IMR-90 (cell line): Measurements from ENCODE around the gene RGS13. TPM values are rescaled to one million over a fixed set of nuclear protein-coding genes. Genes with fewer than 3 reads are reported as not detected.

Experiments used
- ATAC-seq: fragments of 200-7000 bp; cut with Tn5 transposase; 2 replicates; pipeline ENCODE4 v1.9.1; 2020; ENCODE audit warnings: low read depth, mild to moderate bottlenecking, moderate library complexity
- BruUV-seq: library from RNA; stranded (reverse); fragments of 400-500 nt; replicated peaks from 2 replicates; lab custom pipeline; 2021; lab: Mats Ljungman, UMichigan
- CTCF ChIA-PET: fragments of 300-600 bp; formaldehyde crosslinking; extraction: SDS; loops from one replicate; lab custom pipeline; 2021; ENCODE audit warnings: antibody characterized with exemption; lab: Yijun Ruan, JAX
- POLR2A ChIA-PET: fragments of 300-600 bp; sonication (Branson Sonifier 250); formaldehyde crosslinking; loops from one replicate; lab custom pipeline; 2022; ENCODE audit warnings: antibody characterized with exemption; ENCODE audit not compliant: unreplicated experiment; lab: Charles Lee
- DNase-seq: peaks from one replicate; pipeline ENCODE4 v3.0.0; 2013
- H2AFZ ChIP-seq: replicated peaks from 2 replicates; pipeline ENCODE3; 2013; ENCODE audit warnings: low read length, mild to moderate bottlenecking; ENCODE audit not compliant: poor library complexity
- H2AK5ac ChIP-seq: 2 replicates; pipeline ENCODE4 v1.6.1; 2013; ENCODE audit warnings: low read depth, low read length, inconsistent platforms
- H2AK9ac ChIP-seq: replicated peaks from 2 replicates; pipeline ENCODE3; 2013; ENCODE audit warnings: mild to moderate bottlenecking, low read depth, low read length, moderate library complexity; ENCODE audit not compliant: poor library complexity
- H2BK120ac ChIP-seq: 2 replicates; pipeline ENCODE4 v1.6.1; 2013; ENCODE audit warnings: low read depth, low read length, inconsistent platforms
- H2BK15ac ChIP-seq: 3 replicates; pipeline ENCODE4 v1.6.1; 2013; ENCODE audit warnings: low read depth, low read length, inconsistent platforms
- H2BK20ac ChIP-seq: 2 replicates; pipeline ENCODE4 v1.6.1; 2013; ENCODE audit warnings: low read depth, mild to moderate bottlenecking, inconsistent platforms, low read length, moderate library complexity
- H2BK5ac ChIP-seq: 2 replicates; pipeline ENCODE4 v1.6.1; 2013; ENCODE audit warnings: mild to moderate bottlenecking, low read depth, low read length, inconsistent platforms; ENCODE audit not compliant: poor library complexity, severe bottlenecking
- H3K14ac ChIP-seq: replicated peaks from 2 replicates; pipeline ENCODE4 v1.6.1; 2013; ENCODE audit warnings: low read depth, low read length, inconsistent platforms
- H3K18ac ChIP-seq: 2 replicates; pipeline ENCODE4 v1.6.1; 2013; ENCODE audit warnings: low read depth, low read length, control low read depth
- H3K23ac ChIP-seq: 2 replicates; pipeline ENCODE4 v1.6.1; 2013; ENCODE audit warnings: low read depth, low read length, inconsistent platforms
- H3K27ac ChIP-seq: 2 replicates; pipeline ENCODE4 v1.5.1; 2013; ENCODE audit warnings: mild to moderate bottlenecking, control low read depth, low read length; ENCODE audit not compliant: insufficient read depth
- H3K27me3 ChIP-seq: 2 replicates; pipeline ENCODE4 v1.6.1; 2013; ENCODE audit warnings: low read length; ENCODE audit not compliant: control insufficient read depth, insufficient read depth
- H3K36me3 ChIP-seq: 2 replicates; pipeline ENCODE4 v1.6.1; 2013; ENCODE audit warnings: low read length, mixed read lengths; ENCODE audit not compliant: control insufficient read depth, insufficient read depth
- H3K4ac ChIP-seq: 2 replicates; pipeline ENCODE4 v1.6.1; 2013; ENCODE audit warnings: low read depth, low read length, inconsistent platforms
- H3K4me1 ChIP-seq: 2 replicates; pipeline ENCODE4 v1.6.1; 2013; ENCODE audit warnings: low read length, mixed read lengths; ENCODE audit not compliant: control insufficient read depth, insufficient read depth
- H3K4me2 ChIP-seq: 2 replicates; pipeline ENCODE4 v1.6.1; 2013; ENCODE audit warnings: low read depth, mild to moderate bottlenecking, control low read depth, low read length, moderate library complexity
- H3K4me3 ChIP-seq: 2 replicates; pipeline ENCODE4 v1.5.1; 2013; ENCODE audit warnings: low read depth, mild to moderate bottlenecking, control low read depth, low read length, moderate library complexity; ENCODE audit not compliant: insufficient read depth
- H3K56ac ChIP-seq: 2 replicates; pipeline ENCODE4 v1.6.1; 2013; ENCODE audit warnings: low read length, inconsistent platforms; ENCODE audit not compliant: insufficient read depth; ENCODE audit errors: extremely low read depth
- H3K79me1 ChIP-seq, 2 experiments: 2 replicates each; pipeline ENCODE4 v1.6.1; 2013; ENCODE audit warnings: low read length in 2 of 2, inconsistent platforms in 1 of 2, low read depth in 1 of 2
- H3K9ac ChIP-seq: 2 replicates; pipeline ENCODE4 v1.6.1; 2013; ENCODE audit warnings: low read depth, low read length, control low read depth
- H3K9me1 ChIP-seq: 2 replicates; pipeline ENCODE4 v1.6.1; 2013; ENCODE audit warnings: low read length, inconsistent platforms; ENCODE audit not compliant: insufficient read depth
- H3K9me3 ChIP-seq: 2 replicates; pipeline ENCODE4 v1.6.1; 2013; ENCODE audit warnings: low read length; ENCODE audit not compliant: control insufficient read depth, insufficient read depth
- H4K20me1 ChIP-seq: 2 replicates; pipeline ENCODE4 v1.6.1; 2013; ENCODE audit warnings: low read length, inconsistent platforms; ENCODE audit not compliant: insufficient read depth
- H4K5ac ChIP-seq: 2 replicates; pipeline ENCODE4 v1.6.1; 2013; ENCODE audit warnings: mild to moderate bottlenecking, low read depth, low read length, control low read depth
- H4K8ac ChIP-seq, 2 experiments: 2 replicates each; pipeline ENCODE4 v1.6.1; 2013; ENCODE audit warnings: low read depth in 2 of 2, low read length in 2 of 2, control low read depth in 1 of 2, inconsistent platforms in 1 of 2
- H4K91ac ChIP-seq: 2 replicates; pipeline ENCODE4 v1.6.1; 2013; ENCODE audit warnings: low read depth, low read length, inconsistent platforms; ENCODE audit not compliant: insufficient read depth
- CEBPB ChIP-seq: IDR thresholded peaks from 2 replicates; pipeline ENCODE4 v1.6.1; 2012; ENCODE audit warnings: low read depth, low read length, improper control_type of control experiment
- MAZ ChIP-seq: IDR thresholded peaks from 2 replicates; pipeline ENCODE4 v1.6.1; 2012; ENCODE audit warnings: low read depth, mild to moderate bottlenecking, low read length, improper control_type of control experiment, moderate library complexity, borderline replicate concordance
- MXI1 ChIP-seq: IDR thresholded peaks from 2 replicates; pipeline ENCODE4 v1.6.1; 2012; ENCODE audit warnings: low read depth, mild to moderate bottlenecking, low read length, moderate library complexity, borderline replicate concordance
- NFE2L2 ChIP-seq: fragments of 150-350 bp; IDR thresholded peaks from 2 replicates; pipeline ENCODE4 v1.6.1; 2016; ENCODE audit warnings: low read depth, mild to moderate bottlenecking, low read length
- POLR2A ChIP-seq: IDR thresholded peaks from 2 replicates; pipeline ENCODE4 v1.6.1; 2012; ENCODE audit warnings: mild to moderate bottlenecking, low read depth, low read length
- RCOR1 ChIP-seq: IDR thresholded peaks from 2 replicates; pipeline ENCODE4 v1.6.1; 2012; ENCODE audit warnings: mild to moderate bottlenecking, low read length, improper control_type of control experiment; ENCODE audit not compliant: insufficient replicate concordance
- RFX5 ChIP-seq: IDR thresholded peaks from 2 replicates; pipeline ENCODE4 v1.8.0; 2012; ENCODE audit warnings: low read depth, mild to moderate bottlenecking, low read length, moderate library complexity
- SMC3 ChIP-seq: fragments of 150-350 bp; IDR thresholded peaks from 2 replicates; pipeline ENCODE4 v1.6.1; 2016; ENCODE audit warnings: low read depth, mild to moderate bottlenecking, antibody characterized with exemption, low read length, moderate library complexity
- WGBS, 2 experiments: methylation state at CpG; one replicate each; pipeline versions ENCODE4 v1.1.5 to v1.1.7; 2013; ENCODE audit warnings: missing lambda C conversion rate in 2 of 2; ENCODE audit not compliant: insufficient read length in 1 of 2; ENCODE audit errors: extremely low coverage in 2 of 2; 5-methylcytosine and 5-hydroxymethylcytosine counted together
- dilution Hi-C: fragments of 300-500 bp; cut with HindIII; formaldehyde crosslinking; loops from one replicate; pipeline ENCODE4 v1.14.3; 2018; ENCODE audit warnings: low sequenced_read_pairs; ENCODE audit not compliant: unreplicated experiment
- in situ Hi-C: fragments of 300-500 bp; cut with MboI; formaldehyde crosslinking; loops from 3 replicates; pipeline ENCODE4 v1.14.3; 2019; ENCODE audit warnings: low sequenced_read_pairs, inconsistent platforms, mixed read lengths
- intact Hi-C: fragments of 100-400 bp; cut with micrococcal nuclease; formaldehyde crosslinking; loops from 2 replicates; pipeline ENCODE4 v1.10.0; 2022
- polyA plus RNA-seq, 3 experiments: library from polyadenylated mRNA; depleted of rRNA; stranded (reverse); fragments of >200 nt; gene quantifications; 2 replicates each; pipeline ENCODE4 v1.2.3, GENCODE V29; 2012; ENCODE audit warnings: low replicate concordance in 1 of 3
- total RNA-seq: library from RNA; depleted of rRNA; stranded (reverse); fragments of >200 nt; gene quantifications from 2 replicates; pipeline ENCODE4 v1.2.3, GENCODE V29; 2012

RGS13 gene
- total and polyA plus RNA-seq, 2 of the 4 experiments (the other 2 are of a cell fraction): not detected

DNA sequence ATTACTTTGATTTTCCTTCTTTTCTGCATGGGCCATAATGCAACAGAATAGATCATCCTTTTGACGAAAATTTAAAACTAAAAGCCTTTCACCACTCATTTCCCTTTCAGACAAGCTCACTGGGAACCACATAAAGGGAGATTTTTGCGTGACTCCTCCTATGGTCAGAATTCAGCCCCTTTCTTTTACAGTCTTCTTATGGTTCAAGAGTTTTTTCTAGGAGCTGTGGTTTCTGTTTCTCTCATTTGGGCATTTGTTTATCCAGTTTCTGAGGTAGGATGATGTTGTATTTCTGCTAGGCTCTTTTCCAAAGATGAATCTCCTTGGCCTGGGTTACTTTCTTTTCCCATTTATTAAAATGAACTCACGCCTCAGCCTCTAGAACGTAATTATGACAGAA, 43.4 kb upstream of the RGS13 start:
- H2AK5ac ChIP-seq: no peak overlapping the region
- no peak overlapping the region for H3K4ac ChIP-seq
- H3K79me1 ChIP-seq: no peaks in the 10 kb centered on the region
- dilution Hi-C loops: no loop called here
- H4K91ac ChIP-seq: no peak overlapping the region
- H2BK5ac ChIP-seq: no peak overlapping the region
- ATAC-seq (no peak), DNase-seq (no peak)
- no peak overlapping the region for H3K4me3 ChIP-seq
- H3K27me3 ChIP-seq: no peaks in the 10 kb centered on the region
- H3K36me3 ChIP-seq: no peaks in the 10 kb centered on the region
- peaks cover 5% of the 10 kb centered on the region for H3K4me1 ChIP-seq
- H4K20me1 ChIP-seq: no peaks in the 10 kb centered on the region
- CTCF ChIA-PET: interaction anchor here (0.8 to 1.3 kb wide), 2 partner anchors 10 to 99 kb away, joined by 3 read pairs; no protein-coding TSS in a partner anchor
- H4K5ac ChIP-seq: no peak overlapping the region
- peaks cover 2% of the 10 kb centered on the region for H3K9me1 ChIP-seq
- H3K56ac ChIP-seq: no peak overlapping the region
- intact Hi-C loops: no loop called here
- no peak overlapping the region for H2BK120ac ChIP-seq
- no peak overlapping the region for H2BK20ac ChIP-seq
- BruUV-seq: no TSS peak
- no peak overlapping the region for H2BK15ac ChIP-seq
- no peak overlapping the region for H2AK9ac ChIP-seq
- no peak for TF ChIP-seq MXI1
- no peak for TF ChIP-seq NFE2L2
- TF ChIP-seq RCOR1: no peak
- TF ChIP-seq RFX5: no peak
- TF ChIP-seq POLR2A: no peak
- no peak for TF ChIP-seq MAZ
- TF ChIP-seq SMC3: no peak
- TF ChIP-seq CEBPB: no peak
- no peaks in the 10 kb centered on the region for H3K9me3 ChIP-seq
- no peak overlapping the region for H3K9ac ChIP-seq
- H3K23ac ChIP-seq: no peak overlapping the region
- no peak overlapping the region for H3K4me2 ChIP-seq
- POLR2A ChIA-PET: interaction anchor here (0.7 kb wide), 1 partner anchor 364 kb away, joined by 3 read pairs; no protein-coding TSS in a partner anchor
- H2AFZ ChIP-seq: no peak overlapping the region
- in situ Hi-C loops: no loop called here
- H4K8ac ChIP-seq: no peak overlapping the region
- WGBS, 2 experiments: 100% methylated on average over 1 of the region's 4 CpGs; no CpG with 5 or more reads in 1 of the 2 experiments
- H3K14ac ChIP-seq: no peak overlapping the region
- H3K27ac ChIP-seq: no peak overlapping the region
- no peak overlapping the region for H3K18ac ChIP-seq
